Kidney glomerular epithelial cell (primary cell): Measurements from ENCODE around the gene PADI1.
A peak's percentile ranks its signal among the peaks of the same experiment; 100 is the strongest.

Experiments used
- DNase-seq: peaks from one replicate; lab custom pipeline; 2025; lab: John Stamatoyannopoulos, UW

PADI1 gene, protein sequence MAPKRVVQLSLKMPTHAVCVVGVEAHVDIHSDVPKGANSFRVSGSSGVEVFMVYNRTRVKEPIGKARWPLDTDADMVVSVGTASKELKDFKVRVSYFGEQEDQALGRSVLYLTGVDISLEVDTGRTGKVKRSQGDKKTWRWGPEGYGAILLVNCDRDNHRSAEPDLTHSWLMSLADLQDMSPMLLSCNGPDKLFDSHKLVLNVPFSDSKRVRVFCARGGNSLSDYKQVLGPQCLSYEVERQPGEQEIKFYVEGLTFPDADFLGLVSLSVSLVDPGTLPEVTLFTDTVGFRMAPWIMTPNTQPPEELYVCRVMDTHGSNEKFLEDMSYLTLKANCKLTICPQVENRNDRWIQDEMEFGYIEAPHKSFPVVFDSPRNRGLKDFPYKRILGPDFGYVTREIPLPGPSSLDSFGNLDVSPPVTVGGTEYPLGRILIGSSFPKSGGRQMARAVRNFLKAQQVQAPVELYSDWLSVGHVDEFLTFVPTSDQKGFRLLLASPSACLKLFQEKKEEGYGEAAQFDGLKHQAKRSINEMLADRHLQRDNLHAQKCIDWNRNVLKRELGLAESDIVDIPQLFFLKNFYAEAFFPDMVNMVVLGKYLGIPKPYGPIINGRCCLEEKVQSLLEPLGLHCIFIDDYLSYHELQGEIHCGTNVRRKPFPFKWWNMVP

DNA sequence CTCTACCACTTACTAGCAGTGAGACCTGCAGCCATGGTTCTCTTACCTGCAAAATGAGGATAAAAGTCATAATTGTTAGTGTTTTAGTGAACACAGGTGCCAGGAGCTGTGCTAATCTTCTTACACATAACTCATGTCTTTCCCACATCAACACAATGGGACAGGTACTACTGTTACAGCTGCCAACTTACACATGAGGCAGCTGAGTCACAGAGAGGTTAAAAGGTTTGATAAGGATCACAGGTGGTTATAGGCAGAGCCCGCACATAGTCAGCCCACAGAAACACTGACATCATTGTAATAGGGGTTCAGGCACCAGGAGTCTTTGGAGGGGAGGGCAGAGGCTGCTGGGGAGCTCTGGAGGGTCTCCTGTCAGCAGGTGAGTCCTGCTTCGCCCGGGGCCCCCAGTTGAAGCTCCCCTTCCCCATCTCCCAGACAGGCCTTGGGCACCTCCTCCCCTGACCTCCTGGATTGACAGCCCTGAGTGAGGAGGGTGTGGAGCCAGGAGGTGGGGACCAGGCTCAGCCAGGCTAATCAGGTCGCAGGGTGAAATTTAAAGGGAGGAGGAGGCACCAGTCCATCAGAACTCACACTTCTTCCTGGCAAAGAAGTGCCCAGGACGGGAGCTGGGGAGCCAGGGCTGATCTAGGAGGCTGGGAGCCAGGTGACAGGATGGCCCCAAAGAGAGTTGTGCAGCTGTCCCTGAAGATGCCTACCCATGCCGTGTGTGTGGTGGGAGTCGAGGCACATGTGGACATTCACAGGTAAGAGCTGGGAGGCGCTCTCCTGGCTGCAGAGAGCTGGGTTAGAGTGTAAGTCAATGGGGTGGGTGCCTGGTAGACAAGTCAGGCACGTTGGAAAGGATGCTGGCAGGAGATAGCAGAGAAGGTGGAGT, at the start of gene PADI1:
Gene PADI1, plus strand, starts transcription at position 583 of the 895 bp plus-strand sequence. Its CDS starts 90 bp downstream, at position 673.
- DNase-seq = no peak

DNA sequence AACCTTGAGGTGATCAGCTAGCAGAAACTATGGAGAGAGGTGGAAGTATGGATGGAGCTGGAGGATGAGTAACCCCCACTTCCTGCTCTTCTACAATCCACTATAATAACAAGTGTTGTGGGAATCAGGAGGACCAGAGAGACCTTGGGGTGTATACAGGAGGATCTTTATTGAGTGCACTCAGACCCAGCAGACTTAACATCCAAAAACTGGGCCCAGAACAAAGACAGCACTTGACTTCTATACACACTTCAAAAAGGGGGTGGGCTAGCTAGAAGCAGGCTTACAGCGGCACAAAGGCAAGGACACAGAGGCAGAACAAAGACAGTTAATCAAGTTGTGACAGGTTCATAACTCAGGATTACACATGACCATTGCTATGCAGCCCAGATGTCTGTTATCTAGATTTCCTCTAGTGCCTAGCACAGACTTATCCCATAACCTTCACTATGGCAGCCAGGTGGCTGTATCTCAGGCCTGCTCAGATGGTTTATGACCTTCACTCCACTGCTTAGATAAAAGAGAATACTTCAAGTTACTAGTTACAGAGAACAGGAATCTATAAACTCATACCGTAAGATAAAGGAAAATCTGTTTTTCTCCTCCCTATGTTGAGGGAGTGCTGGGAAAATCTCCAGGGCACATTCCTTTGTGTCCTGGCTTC, 49.5 kb upstream of the PADI1 start:
- DNase-seq = no peak

DNA sequence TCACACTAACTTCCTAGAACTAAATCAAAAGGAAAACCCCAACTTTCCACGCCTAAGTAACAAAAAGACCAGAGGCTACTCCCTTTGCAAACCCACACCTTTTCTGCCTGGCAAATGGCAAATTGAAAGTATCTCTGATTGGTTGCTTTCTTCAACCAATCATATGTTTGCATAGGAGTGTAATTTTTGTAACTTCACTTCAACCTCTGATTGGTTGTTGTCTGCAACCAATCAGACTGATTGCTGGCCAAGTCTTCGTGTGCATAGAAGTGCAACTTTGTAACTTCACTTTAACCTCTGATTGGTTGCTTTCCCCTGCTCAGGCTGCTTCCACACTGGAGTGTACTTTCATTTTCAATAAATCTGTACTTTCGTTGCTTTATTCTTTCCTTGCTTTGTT, 48.8 kb upstream of the PADI1 start:
- no peak for DNase-seq

GRCh38 chr1:17158961-17159360, 46.0 kb upstream of the PADI1 start:
- DNase-seq = no peak

- DNase-seq = no peak
These were observed 43.7 kb upstream of the PADI1 start for GRCh38 chr1:17161137-17161740.

DNA sequence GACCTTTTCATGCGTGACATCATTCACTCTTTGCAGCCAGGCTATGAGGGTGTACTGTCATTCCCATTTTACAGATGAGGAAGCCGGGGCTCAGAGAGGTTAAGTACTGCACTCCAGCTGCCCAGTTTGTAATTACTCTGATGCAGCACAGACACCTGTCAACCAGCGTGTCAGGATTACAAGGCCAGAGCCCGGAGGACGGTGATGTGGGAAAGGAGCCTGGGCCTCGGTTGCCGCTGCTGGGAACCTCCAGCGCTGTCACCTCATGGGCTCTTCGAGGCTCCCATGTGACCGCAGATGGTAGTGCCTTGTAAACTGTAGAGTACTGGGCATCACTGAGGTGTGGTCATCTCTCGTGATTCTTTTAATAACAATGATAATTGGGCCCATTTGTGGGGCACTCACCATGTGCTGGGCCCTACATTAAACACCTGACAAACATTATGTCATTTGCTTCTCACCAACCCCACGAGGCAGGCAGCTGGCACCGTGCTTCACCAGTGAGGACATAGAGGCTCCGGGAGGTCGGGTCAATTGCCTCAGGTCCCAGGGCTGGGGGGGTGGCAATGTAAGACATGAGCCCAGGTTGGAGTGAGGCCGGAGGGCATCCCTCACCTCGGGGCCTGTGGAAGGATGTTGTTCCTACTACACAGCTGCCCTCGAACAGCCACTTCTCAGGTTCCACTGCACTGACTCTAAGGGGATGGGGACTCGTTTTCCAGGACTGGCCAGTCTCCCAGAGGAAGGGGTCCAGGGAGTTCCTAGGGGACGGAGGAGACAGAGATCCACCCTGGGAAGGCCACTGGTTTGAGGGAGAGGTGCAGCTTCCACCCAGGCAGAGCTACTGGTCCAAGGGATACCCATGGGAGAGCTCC, 42.8 kb upstream of the PADI1 start:
- no peak for DNase-seq

GRCh38 chr1:17162941-17163340, 42.0 kb upstream of the PADI1 start:
- DNase-seq = no peak

DNA sequence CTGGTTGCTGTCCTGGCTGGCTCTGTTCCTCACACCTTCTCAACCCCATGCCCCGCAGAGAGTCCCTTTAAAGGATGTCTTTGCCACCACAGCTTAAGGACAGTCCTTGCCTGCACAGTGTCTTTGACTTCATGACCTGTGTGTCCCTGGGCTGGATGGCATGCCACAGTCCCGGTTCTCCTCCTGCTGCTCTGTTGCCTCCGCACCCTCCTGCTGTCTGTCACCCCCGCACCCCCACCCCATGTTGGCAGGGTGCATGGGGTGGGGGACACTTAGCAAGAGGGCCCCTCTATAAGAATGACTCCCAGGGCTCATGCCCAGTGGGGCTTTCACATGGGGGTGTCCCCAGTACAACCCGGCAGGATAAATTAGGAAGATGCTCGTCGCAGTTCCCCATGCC, 41.6 kb upstream of the PADI1 start:
- no peak for DNase-seq

DNA sequence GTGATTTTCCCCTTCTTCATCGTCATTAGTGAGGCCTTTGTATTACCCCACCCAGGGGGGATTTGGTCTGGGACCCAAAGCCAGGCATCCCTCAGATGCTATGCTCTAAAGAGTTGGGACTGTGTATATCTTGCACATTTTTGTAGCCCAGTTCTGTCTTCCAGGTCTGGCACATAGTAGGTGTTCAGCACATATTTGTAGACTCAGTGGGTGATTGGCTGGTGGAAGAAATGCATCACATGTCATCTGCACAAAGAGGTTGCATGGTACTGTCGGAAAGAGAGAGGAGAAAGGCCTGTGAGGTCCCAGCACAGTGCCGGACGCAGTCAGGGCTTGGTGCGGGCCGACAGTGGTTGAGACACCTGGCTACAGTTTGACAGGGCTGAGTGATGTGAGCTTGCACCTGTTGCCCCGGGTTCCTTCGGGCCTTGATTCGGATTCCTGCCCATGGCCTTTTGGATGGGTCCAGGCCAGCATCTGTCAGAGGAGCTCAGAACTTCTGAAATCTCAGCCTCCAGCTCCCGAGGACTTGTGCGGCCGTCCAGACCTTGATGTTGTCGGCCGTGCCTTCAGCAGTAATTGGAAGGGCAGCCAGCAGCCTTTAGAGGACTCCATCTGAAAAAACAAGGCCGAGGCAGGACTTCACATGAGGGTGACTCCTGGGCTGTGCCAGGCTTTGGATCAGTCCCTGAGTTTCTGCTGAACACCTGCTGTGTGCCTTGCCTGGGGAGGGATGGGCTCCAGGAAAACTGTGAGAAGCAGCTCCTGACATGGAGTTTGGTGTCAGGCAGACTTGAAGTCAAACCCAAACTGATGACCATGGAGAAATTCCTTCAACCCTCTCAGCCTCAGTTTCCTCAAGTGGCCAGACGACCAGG, 40.9 kb upstream of the PADI1 start:
- DNase-seq = no peak

DNA sequence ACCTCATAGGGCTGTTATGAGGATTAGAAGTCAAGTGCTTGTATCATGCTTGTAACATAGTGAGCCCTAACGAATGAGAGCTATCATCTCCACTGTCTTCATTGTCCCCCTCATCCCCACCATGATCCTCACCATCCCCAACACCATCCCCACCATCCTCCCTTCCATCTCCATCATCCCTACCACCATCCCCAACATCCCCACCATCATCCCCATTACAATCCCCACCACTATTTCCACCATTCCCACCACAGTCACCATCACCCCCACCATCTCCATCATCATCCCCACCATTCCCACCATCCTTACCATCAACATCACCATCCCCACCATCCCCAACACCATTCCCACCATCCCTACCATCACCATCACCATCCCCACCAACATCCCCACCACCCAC, 39.1 kb upstream of the PADI1 start:
- no peak for DNase-seq

GRCh38 chr1:17167041-17167785, 37.7 kb upstream of the PADI1 start:
- DNase-seq = no peak

DNA sequence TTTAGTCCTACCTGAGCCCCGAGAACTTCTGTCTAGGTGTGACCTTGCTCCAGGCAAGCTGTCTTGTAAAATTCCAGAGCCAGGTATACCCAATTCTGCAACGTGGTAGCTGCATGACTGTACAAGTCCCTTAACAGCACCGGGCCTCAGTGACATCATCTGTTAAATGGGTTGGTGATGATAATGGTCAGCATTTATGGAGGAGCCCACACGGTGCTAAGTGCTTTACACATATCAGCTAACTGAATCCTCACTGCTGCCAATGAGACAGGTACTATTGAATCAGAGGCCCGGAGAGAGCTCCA, 37.2 kb upstream of the PADI1 start:
- DNase-seq = no peak

DNA sequence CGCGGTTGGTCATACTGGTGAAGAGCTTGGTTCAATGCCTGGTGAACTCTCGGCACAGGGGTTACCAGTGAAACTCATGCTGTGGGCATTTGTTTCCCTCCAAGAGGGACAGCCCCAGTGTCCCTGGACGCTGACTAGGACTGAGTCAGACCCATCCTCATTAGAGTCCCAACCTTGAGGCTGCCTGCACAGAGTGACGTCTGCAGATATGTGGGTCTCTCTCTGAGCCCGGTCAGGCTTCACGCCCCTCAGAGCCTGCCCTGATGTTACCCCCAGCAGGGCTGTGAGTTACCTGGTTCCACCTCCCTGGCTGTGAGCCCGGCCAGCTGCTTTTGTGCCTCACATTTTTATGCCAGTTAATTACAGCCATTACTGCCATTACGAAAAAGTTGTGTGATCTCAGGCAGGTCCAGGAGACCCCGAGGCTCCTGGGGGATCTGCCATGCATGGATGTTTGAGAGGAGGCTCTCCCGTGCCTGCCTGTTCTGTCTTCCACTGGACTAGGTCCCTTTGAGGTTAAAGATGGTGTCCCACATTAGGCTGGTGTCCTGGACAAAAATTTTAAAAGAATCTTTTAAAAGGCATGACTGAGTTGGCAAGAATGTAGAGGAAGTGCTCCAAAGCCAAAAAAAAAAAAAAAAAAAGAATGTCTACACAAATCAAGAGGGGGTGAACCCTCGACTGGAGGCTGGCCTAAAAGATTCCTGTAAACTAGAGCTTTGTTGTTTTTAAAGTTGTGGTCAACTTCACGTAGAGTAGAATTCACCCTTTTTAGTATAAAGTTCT, 36.6 kb upstream of the PADI1 start:
- DNase-seq = peak; percentile 94

- DNase-seq = peak; percentile 15
These were observed 34.4 kb upstream of the PADI1 start for GRCh38 chr1:17170571-17170970.

- DNase-seq = no peak
These were observed 31.7 kb upstream of the PADI1 start for GRCh38 chr1:17173217-17173616.

- no peak for DNase-seq
These were observed 28.4 kb upstream of the PADI1 start for GRCh38 chr1:17176306-17177061.

GRCh38 chr1:17177651-17178050, 27.3 kb upstream of the PADI1 start:
- peak; percentile 76 for DNase-seq
